DOHH2 (cell line): ENCODE measurements around the gene CDK14.

ENCODE experiments used
- H3F3A ChIP-seq: fragments of 200-600 bp; sonication (generic), shearing (Covaris generic); 2 replicates; pipeline ENCODE4 v1.6.0; 2016; ENCODE audit warnings: antibody characterized with exemption, mild to moderate bottlenecking; ENCODE audit not compliant: control insufficient read depth, insufficient read depth
- H3K27ac ChIP-seq: fragments of 200-600 bp; sonication (generic); 2 replicates; pipeline ENCODE4 v1.5.1; 2014; ENCODE audit warnings: low read depth, mild to moderate bottlenecking, low read length, moderate library complexity
- H3K27me3 ChIP-seq: fragments of 200-600 bp; sonication (generic); 2 replicates; pipeline ENCODE4 v1.6.1; 2014; ENCODE audit warnings: mild to moderate bottlenecking, low read length, mixed read lengths; ENCODE audit not compliant: control insufficient read depth
- H3K36me3 ChIP-seq: fragments of 200-600 bp; sonication (generic); 2 replicates; pipeline ENCODE4 v1.6.1; 2014; ENCODE audit warnings: mild to moderate bottlenecking, low read length, moderate library complexity, mixed read lengths; ENCODE audit not compliant: control insufficient read depth
- H3K4me1 ChIP-seq: fragments of 200-600 bp; sonication (generic); 2 replicates; pipeline ENCODE4 v1.6.1; 2014; ENCODE audit warnings: mild to moderate bottlenecking, low read length, mixed read lengths; ENCODE audit not compliant: control insufficient read depth
- H3K4me2 ChIP-seq: fragments of 200-600 bp; sonication (generic); 2 replicates; pipeline ENCODE4 v1.6.0; 2014; ENCODE audit warnings: mild to moderate bottlenecking, low read length, moderate library complexity
- H3K4me3 ChIP-seq: fragments of 200-600 bp; sonication (generic); 2 replicates; pipeline ENCODE4 v1.5.1; 2014; ENCODE audit warnings: mild to moderate bottlenecking, low read length, mixed read lengths
- H3K79me2 ChIP-seq: fragments of 200-600 bp; sonication (generic); 2 replicates; pipeline ENCODE4 v1.6.1; 2014; ENCODE audit warnings: mild to moderate bottlenecking, low read length, mixed read lengths; ENCODE audit not compliant: control insufficient read depth
- H3K9me2 ChIP-seq: fragments of 200-600 bp; sonication (generic); replicated peaks from 2 replicates; pipeline ENCODE4 v1.6.1; 2014; ENCODE audit warnings: mild to moderate bottlenecking, low read length, mixed read lengths; ENCODE audit not compliant: control insufficient read depth
- H3K9me3 ChIP-seq: fragments of 200-600 bp; sonication (generic); 2 replicates; pipeline ENCODE4 v1.6.1; 2014; ENCODE audit warnings: antibody characterized with exemption, low read length, mixed read lengths; ENCODE audit not compliant: control insufficient read depth, insufficient read depth
- H4K20me1 ChIP-seq: fragments of 200-600 bp; sonication (generic); 2 replicates; pipeline ENCODE4 v1.6.0; 2014; ENCODE audit warnings: low read depth, mild to moderate bottlenecking, antibody characterized with exemption, low read length, moderate library complexity; ENCODE audit not compliant: control insufficient read depth, insufficient read depth
- EZH2phosphoT487 ChIP-seq: fragments of 200-600 bp; sonication (generic); IDR thresholded peaks from 2 replicates; pipeline ENCODE4 v1.6.1; 2017; ENCODE audit warnings: borderline replicate concordance, mild to moderate bottlenecking, antibody characterized with exemption, low read length, moderate library complexity, mixed read lengths
- TF ChIP-seq, protein P1 (sequence below): fragments of 200-600 bp; sonication (generic); IDR thresholded peaks from one replicate; pipeline ENCODE4 v1.5.1; 2014; ENCODE audit warnings: antibody characterized with exemption, mild to moderate bottlenecking, low read depth, low read length; ENCODE audit not compliant: poor library complexity, severe bottlenecking

CDK14 gene

DNA sequence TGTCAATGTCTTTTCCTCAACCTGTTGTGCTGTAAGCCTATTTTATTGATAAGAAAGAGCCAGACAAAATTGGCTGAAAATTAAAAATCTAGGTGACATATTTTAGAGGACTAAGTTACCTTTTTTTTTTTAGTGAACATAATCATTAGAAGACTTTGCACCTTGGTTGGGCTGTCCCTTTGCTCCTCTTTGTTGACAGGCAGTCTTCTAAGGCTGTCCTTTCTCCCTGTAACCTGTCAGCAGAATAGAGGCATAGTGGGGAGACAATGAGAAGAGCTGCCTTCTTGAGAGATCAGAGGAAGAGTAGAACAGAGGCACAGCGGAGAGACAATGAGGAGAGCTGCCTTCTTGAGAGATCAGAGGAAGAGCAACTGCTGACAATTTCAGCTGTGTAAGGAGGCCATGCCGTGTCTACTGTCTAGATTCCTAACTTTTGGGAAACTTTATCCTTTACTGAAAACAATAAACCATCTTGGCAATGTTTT is 429.8 kb downstream of the CDK14 start:
- TF ChIP-seq, protein P1, sequence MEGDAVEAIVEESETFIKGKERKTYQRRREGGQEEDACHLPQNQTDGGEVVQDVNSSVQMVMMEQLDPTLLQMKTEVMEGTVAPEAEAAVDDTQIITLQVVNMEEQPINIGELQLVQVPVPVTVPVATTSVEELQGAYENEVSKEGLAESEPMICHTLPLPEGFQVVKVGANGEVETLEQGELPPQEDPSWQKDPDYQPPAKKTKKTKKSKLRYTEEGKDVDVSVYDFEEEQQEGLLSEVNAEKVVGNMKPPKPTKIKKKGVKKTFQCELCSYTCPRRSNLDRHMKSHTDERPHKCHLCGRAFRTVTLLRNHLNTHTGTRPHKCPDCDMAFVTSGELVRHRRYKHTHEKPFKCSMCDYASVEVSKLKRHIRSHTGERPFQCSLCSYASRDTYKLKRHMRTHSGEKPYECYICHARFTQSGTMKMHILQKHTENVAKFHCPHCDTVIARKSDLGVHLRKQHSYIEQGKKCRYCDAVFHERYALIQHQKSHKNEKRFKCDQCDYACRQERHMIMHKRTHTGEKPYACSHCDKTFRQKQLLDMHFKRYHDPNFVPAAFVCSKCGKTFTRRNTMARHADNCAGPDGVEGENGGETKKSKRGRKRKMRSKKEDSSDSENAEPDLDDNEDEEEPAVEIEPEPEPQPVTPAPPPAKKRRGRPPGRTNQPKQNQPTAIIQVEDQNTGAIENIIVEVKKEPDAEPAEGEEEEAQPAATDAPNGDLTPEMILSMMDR: no peak
- TF ChIP-seq EZH2phosphoT487: no peak
- Histone ChIP-seq H3K79me2 (no peaks in the 10 kb centered on the region; the same call in 1 of the 2 replicates), H3K9me2 (no peaks in the 10 kb centered on the region), H3K9me3 (no peaks in the 10 kb centered on the region), H4K20me1 (no peaks in the 10 kb centered on the region), H3K4me2 (no peak overlapping the region), H3K4me3 (no peak overlapping the region), H3K27me3 (no peaks in the 10 kb centered on the region), H3K36me3 (no peaks in the 10 kb centered on the region), H3F3A (no peaks in the 10 kb centered on the region), H3K4me1 (peaks cover 7% of the 10 kb centered on the region), H3K27ac (no peak overlapping the region)

DNA sequence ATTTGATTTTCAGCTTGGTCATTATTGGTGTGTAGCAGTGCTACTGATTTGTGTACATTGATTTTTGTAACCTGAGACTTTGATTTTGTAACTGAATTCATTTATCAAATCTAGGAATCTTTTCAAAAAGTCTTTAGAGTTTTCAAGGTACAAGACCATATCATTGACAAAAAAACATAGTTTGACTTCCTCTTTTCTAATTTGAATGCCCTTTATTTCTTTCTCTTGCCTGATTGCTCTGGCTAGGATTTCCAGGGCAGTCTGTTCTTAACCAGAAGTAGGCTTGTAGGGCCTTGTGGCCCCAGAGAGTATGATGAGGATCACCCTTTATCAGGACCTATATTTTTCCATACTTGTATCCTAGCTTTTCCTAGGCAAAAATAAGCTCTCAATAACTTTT is 433.6 kb downstream of the CDK14 start:
- no peaks in the 10 kb centered on the region for H3K27me3 ChIP-seq
- H3K9me3 ChIP-seq: no peaks in the 10 kb centered on the region
- peaks cover 10% of the 10 kb centered on the region for H3K4me1 ChIP-seq
- TF ChIP-seq, protein P1: no peak
- no peak for TF ChIP-seq EZH2phosphoT487
- no peak overlapping the region for H3K27ac ChIP-seq
- no peaks in the 10 kb centered on the region for H4K20me1 ChIP-seq
- H3K9me2 ChIP-seq: no peaks in the 10 kb centered on the region
- H3K79me2 ChIP-seq: no peaks in the 10 kb centered on the region; the same call in 1 of the 2 replicates
- H3K36me3 ChIP-seq: no peaks in the 10 kb centered on the region
- H3K4me3 ChIP-seq: no peak overlapping the region
- H3K4me2 ChIP-seq: no peak overlapping the region
- H3F3A ChIP-seq: peaks cover 3% of the 10 kb centered on the region; the same call in 1 of the 2 replicates

DNA sequence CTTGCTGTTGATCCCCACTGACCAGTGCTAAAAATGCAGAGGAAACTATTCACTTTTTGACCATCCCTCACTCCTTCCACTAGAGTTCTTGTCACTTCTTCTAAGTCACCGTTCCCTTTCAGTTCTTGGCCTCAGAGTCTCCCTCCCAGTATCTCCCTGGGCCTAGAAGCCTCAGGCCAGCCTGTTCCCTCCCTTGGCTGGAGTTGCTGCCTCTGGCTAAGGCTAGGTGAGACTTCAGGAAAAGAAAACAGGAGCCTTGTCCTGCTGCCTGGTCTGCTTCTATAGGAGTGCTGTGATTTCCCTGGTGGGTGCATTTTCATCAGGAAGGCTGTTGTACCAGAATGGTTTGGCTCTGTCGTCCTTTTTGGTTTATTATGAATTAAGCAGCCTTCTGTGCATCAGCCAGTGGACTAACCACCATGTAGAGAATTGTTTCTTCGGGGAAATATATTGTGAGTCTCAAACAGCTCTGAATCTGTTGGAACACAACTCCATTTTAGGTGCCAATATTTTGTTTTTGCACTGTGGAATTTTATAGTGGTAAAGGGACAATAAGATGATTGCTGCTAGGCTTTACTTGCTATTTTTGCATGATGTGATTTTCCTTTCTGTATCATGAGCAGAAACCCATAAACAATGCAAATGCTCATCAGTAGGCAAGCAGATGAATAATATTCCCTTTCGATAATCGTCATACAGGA is 434.7 kb downstream of the CDK14 start:
- Histone ChIP-seq H3K4me2 (no peak overlapping the region), H4K20me1 (no peaks in the 10 kb centered on the region), H3K27me3 (no peaks in the 10 kb centered on the region), H3K9me3 (no peaks in the 10 kb centered on the region), H3K4me3 (no peak overlapping the region), H3K36me3 (peaks cover 4% of the 10 kb centered on the region; the same call in 1 of the 2 replicates), H3K79me2 (no peaks in the 10 kb centered on the region; the same call in 1 of the 2 replicates), H3K27ac (no peak overlapping the region), H3K9me2 (no peaks in the 10 kb centered on the region), H3K4me1 (peaks cover 10% of the 10 kb centered on the region), H3F3A (peaks cover 3% of the 10 kb centered on the region; the same call in 1 of the 2 replicates)
- TF ChIP-seq EZH2phosphoT487: no peak
- TF ChIP-seq, protein P1: no peak
